Lower lobe of right lung (tissue), 2 donors: ENCODE data around the gene ARID1B. TPM values are rescaled to one million over a fixed set of nuclear protein-coding genes. Genes with fewer than 3 reads are reported as not detected.

ENCODE experiments used
- ATAC-seq, 2 donors: fragments of 200-7000 bp; cut with Tn5 transposase; one replicate each; pipeline ENCODE4 v1.9.1; 2020 to 2022; ENCODE audit warnings: mild to moderate bottlenecking in 2 of 2, moderate library complexity in 2 of 2
- DNase-seq: peaks from one replicate; pipeline ENCODE4 v3.0.0-alpha.2; 2020
- H3K27ac ChIP-seq: fragments of 200-600 bp; one replicate; pipeline ENCODE4 v1.8.0; 2022
- H3K27me3 ChIP-seq: fragments of 200-600 bp; one replicate; pipeline ENCODE4 v1.8.0; 2022; ENCODE audit warnings: low read depth
- H3K36me3 ChIP-seq: fragments of 200-600 bp; one replicate; pipeline ENCODE4 v1.8.0; 2022; ENCODE audit warnings: mild to moderate bottlenecking
- H3K4me1 ChIP-seq: fragments of 200-600 bp; one replicate; pipeline ENCODE4 v1.8.0; 2022
- H3K4me3 ChIP-seq: fragments of 200-600 bp; one replicate; pipeline ENCODE4 v1.8.0; 2022; ENCODE audit warnings: mild to moderate bottlenecking
- H3K9me3 ChIP-seq: fragments of 200-600 bp; one replicate; pipeline ENCODE4 v1.8.0; 2022
- intact Hi-C: fragments of 100-400 bp; cut with DNase I; formaldehyde crosslinking; loops from one replicate; pipeline ENCODE4 v1.11.0; 2022
- total RNA-seq: library from RNA; stranded (reverse); fragmentation: NEBNext Ultra II Directional; extraction: Animal tissue kit (Norgen Biotek cat#: 25700); gene quantifications from one replicate; pipeline ENCODE4 v1.2.1, GENCODE V29; 2021
- TF ChIP-seq, protein P1 (sequence below): fragments of 200-600 bp; IDR thresholded peaks from one replicate; pipeline ENCODE4 v1.8.0; 2022; ENCODE audit warnings: antibody characterized with exemption, mild to moderate bottlenecking
- donor health status: DM: no; HTN: yes; CAD: no; lungs with severe emphysema.

The ARID1B gene
- total RNA-seq, 1 donor from 2014 or later = 95.5 TPM

DNA sequence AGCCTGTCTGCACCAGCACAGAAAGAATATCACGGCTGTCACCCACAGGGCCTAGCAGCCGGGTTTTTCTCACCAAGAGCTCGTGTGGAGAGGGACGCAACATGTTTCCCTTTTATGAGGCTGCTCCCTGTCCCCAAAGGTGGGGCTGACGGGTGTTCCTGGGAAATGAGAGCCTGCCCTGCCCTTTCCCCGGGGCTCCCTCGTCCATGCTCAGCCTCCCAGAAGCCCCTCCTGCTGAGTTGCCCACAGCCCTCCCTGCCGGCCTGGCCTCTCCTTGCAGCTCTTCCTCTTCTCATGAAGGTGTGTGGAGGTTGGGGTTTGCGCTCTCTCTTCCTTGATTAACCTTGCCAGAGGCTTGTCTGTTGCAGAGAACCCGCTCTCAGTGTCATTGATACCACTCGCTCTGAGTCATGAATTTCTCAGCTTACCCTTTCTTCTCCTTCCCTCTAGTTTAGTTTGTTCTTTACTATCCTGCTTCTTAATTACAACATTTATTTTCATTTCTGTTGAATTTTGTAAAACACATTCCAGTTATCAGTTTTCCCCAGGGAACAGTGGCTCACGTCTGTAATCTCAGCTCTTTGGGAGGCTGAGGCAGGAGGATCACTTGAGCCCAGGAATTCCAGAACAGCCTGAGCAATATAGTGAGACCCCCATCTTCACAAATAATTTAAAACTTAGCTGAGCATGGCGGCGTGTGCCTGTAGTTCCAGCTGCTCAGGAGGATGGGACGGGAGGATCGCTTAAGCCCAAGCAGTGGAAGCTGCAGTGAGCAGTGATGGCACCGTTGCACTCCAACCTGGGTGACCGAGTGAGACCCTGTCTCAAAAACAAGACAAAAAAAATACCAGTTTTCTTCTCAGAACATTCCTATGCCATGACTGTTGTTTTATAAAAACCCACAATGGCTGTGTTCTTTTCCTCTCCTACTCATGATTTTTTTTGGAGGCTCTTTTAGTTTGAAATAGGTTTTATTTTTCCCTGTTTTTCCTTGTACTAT, 442.3 kb downstream of the ARID1B start:
- Histone ChIP-seq H3K27ac (no peak overlapping the region), H3K36me3 (no peaks in the 10 kb centered on the region), H3K9me3 (no peaks in the 10 kb centered on the region), H3K4me1 (peaks cover 4% of the 10 kb centered on the region), H3K4me3 (no peak overlapping the region), H3K27me3 (no peaks in the 10 kb centered on the region)
- DNase-seq (no peak), ATAC-seq (no peak)
- intact Hi-C loops = no loop called here
- TF ChIP-seq, protein P1, sequence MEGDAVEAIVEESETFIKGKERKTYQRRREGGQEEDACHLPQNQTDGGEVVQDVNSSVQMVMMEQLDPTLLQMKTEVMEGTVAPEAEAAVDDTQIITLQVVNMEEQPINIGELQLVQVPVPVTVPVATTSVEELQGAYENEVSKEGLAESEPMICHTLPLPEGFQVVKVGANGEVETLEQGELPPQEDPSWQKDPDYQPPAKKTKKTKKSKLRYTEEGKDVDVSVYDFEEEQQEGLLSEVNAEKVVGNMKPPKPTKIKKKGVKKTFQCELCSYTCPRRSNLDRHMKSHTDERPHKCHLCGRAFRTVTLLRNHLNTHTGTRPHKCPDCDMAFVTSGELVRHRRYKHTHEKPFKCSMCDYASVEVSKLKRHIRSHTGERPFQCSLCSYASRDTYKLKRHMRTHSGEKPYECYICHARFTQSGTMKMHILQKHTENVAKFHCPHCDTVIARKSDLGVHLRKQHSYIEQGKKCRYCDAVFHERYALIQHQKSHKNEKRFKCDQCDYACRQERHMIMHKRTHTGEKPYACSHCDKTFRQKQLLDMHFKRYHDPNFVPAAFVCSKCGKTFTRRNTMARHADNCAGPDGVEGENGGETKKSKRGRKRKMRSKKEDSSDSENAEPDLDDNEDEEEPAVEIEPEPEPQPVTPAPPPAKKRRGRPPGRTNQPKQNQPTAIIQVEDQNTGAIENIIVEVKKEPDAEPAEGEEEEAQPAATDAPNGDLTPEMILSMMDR = no peak

DNA sequence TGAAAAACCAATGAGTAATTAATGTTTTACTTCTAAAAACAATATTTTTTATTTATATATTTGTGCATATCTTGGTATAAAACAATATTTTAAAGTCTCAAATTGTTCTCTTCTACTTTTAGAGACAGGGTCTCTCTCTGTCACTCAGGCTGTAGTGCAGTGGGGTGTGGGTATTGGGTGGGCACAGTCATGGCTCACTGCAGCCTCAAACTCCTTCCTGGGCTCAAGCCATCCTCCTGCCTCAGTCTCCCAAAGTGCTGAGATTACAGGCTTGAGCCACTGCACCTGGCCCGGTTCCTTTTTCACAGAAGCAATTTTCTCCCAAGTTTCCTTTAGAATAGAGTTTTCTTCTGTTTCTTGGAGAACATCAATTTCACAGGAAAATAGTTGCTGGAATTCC, 443.3 kb downstream of the ARID1B start:
- TF ChIP-seq, protein P1 = no peak
- ATAC-seq (no peak), DNase-seq (no peak)
- Histone ChIP-seq H3K27ac (no peak overlapping the region), H3K27me3 (no peaks in the 10 kb centered on the region), H3K36me3 (no peaks in the 10 kb centered on the region), H3K4me1 (peaks cover 6% of the 10 kb centered on the region), H3K9me3 (no peaks in the 10 kb centered on the region), H3K4me3 (peak overlapping the region; percentile 52)
- intact Hi-C loops = no loop called here

DNA sequence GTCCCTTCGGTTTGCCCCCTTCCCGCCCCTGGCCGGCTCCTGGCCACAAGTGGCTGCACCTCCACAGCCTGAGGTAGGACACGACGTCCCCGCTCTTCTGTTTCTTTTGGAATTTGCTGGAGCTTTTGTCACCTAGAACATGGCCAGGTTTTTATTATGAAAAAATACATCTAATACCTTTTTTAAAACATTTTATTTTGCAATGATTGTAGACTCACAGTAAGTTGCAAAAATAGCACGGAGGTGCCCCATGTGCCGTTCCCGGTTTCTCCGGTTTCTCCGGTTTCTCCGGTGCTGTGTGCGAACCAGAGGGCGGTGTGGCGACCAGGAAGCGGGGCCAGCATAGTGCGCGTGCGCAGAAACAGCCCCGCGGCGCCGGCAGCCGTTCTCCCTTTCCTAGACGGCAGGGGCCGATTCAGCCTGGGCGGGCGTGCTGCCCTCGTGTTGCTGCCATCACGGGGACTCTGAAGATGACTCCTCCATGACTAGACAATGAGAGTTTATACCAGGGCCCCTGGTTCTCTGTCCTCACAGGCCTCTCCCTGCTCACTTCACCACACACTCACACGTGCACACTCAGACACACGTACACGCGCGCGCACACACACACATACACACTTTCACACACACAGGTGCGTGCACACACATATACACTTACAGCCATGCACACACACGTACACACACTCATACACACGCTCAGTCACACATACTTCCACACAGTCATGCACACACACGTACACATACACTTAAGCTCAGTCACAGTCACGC, 444.1 kb downstream of the ARID1B start:
- Histone ChIP-seq H3K4me3 (peak overlapping the region; percentile 52), H3K36me3 (no peaks in the 10 kb centered on the region), H3K27me3 (no peaks in the 10 kb centered on the region), H3K27ac (no peak overlapping the region), H3K9me3 (no peaks in the 10 kb centered on the region), H3K4me1 (peaks cover 8% of the 10 kb centered on the region)
- TF ChIP-seq, protein P1 = peak; percentile 17
- DNase-seq = peak; percentile 92
- peak; percentile 86 to 92 for ATAC-seq
- intact Hi-C loops = no loop called here

DNA sequence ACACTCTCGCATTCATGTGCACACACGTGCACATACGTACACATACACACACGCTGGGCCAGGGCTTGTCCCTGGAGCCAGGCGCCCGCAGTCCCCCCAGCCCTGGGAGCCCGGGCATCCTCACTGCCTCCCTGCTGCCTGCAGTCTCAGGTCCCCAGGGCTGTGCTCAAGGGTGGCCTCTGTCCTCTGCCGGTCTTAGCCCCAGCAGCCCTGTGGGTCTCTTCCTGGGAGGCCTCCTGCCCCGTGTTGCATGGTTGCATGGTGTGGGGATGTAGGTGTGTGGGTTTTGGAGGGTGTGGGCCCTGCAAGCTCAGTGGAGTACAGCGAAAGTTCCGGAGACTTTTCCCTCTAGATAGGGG, 444.6 kb downstream of the ARID1B start:
- intact Hi-C loops = no loop called here
- ATAC-seq (peak in 1 of 2 donors; percentile 5), DNase-seq (no peak)

More for the DNA sequence above, 444.6 kb downstream of the ARID1B start:
- H3K4me3 ChIP-seq = no peak overlapping the region
- H3K36me3 ChIP-seq = no peaks in the 10 kb centered on the region
- H3K4me1 ChIP-seq = peaks cover 8% of the 10 kb centered on the region
- H3K9me3 ChIP-seq = no peaks in the 10 kb centered on the region
- H3K27me3 ChIP-seq = no peaks in the 10 kb centered on the region
- TF ChIP-seq, protein P1 = no peak
- H3K27ac ChIP-seq = no peak overlapping the region
